OCI-LY1 (cell line): ENCODE measurements around the gene SFT2D1.

Experiments
- H2AFZ ChIP-seq: fragments of 200-600 bp; sonication (generic), shearing (Covaris generic); 2 replicates; pipeline ENCODE4 v1.6.0; 2014; ENCODE audit warnings: antibody characterized with exemption, mild to moderate bottlenecking, low read length
- H3F3A ChIP-seq: fragments of 200-600 bp; sonication (generic), shearing (Covaris generic); 2 replicates; pipeline ENCODE4 v1.6.0; 2014; ENCODE audit warnings: mild to moderate bottlenecking, antibody characterized with exemption, low read length, moderate library complexity; ENCODE audit not compliant: insufficient read depth
- H3K27ac ChIP-seq: fragments of 200-600 bp; sonication (generic); 2 replicates; pipeline ENCODE4 v1.5.1; 2014; ENCODE audit warnings: low read length, mixed run types, mild to moderate bottlenecking, low read depth; ENCODE audit not compliant: poor library complexity, severe bottlenecking
- H3K27me3 ChIP-seq: fragments of 200-600 bp; sonication (generic); 2 replicates; pipeline ENCODE4 v1.6.0; 2014; ENCODE audit warnings: antibody characterized with exemption, mild to moderate bottlenecking, low read length, moderate library complexity; ENCODE audit not compliant: insufficient read depth
- H3K36me3 ChIP-seq: fragments of 200-600 bp; sonication (generic); 2 replicates; pipeline ENCODE4 v1.6.1; 2014; ENCODE audit warnings: mild to moderate bottlenecking, antibody characterized with exemption, low read length, moderate library complexity, mixed read lengths; ENCODE audit not compliant: insufficient read depth
- H3K4me1 ChIP-seq: fragments of 200-600 bp; sonication (generic); 2 replicates; pipeline ENCODE4 v1.5.1; 2014; ENCODE audit warnings: mild to moderate bottlenecking, low read length, moderate library complexity; ENCODE audit not compliant: insufficient read depth, severe bottlenecking
- H3K4me2 ChIP-seq: fragments of 200-600 bp; sonication (generic), shearing (Covaris generic); 2 replicates; pipeline ENCODE4 v1.6.1; 2014; ENCODE audit warnings: low read length
- H3K4me3 ChIP-seq: fragments of 200-600 bp; sonication (generic); 2 replicates; pipeline ENCODE4 v1.5.1; 2014; ENCODE audit warnings: low read length, low read depth, mild to moderate bottlenecking, mixed read lengths; ENCODE audit not compliant: poor library complexity, severe bottlenecking
- H3K79me2 ChIP-seq: fragments of 200-600 bp; shearing (Covaris generic); 2 replicates; pipeline ENCODE4 v1.6.1; 2016; ENCODE audit warnings: mixed run types, low read length, mixed read lengths; ENCODE audit not compliant: insufficient read depth
- H3K9ac ChIP-seq: fragments of 200-600 bp; sonication (generic), shearing (Covaris generic); 2 replicates; pipeline ENCODE4 v1.6.1; 2014; ENCODE audit warnings: mild to moderate bottlenecking, low read length, mixed read lengths
- H3K9me2 ChIP-seq: fragments of 200-600 bp; sonication (generic), shearing (Covaris generic); 2 replicates; pipeline ENCODE4 v1.6.1; 2014; ENCODE audit warnings: low read depth, mild to moderate bottlenecking, low read length, mixed read lengths
- H3K9me3 ChIP-seq: fragments of 200-600 bp; shearing (Covaris generic); 2 replicates; pipeline ENCODE4 v1.6.1; 2014; ENCODE audit warnings: low read length, mixed read lengths
- H4K20me1 ChIP-seq: fragments of 200-600 bp; sonication (generic), shearing (Covaris generic); 2 replicates; pipeline ENCODE4 v1.6.0; 2016; ENCODE audit warnings: mild to moderate bottlenecking, low read length; ENCODE audit not compliant: insufficient read depth
- CTCF ChIP-seq: fragments of 200-600 bp; sonication (generic), shearing (Covaris generic); IDR thresholded peaks from 2 replicates; pipeline ENCODE4 v1.5.1; 2017; ENCODE audit warnings: mild to moderate bottlenecking, antibody characterized with exemption, low read length, moderate library complexity, mixed read lengths
- EZH2 ChIP-seq: fragments of 200-600 bp; sonication (generic), shearing (Covaris generic); IDR thresholded peaks from 2 replicates; pipeline ENCODE4 v1.8.0; 2017; ENCODE audit warnings: borderline replicate concordance, mixed run types, mild to moderate bottlenecking, antibody characterized with exemption, low read length, moderate library complexity, mixed read lengths

SFT2D1 gene

GRCh38 chr6:166305562-166306117 lies 36.7 kb downstream of the SFT2D1 start:
- Histone ChIP-seq H3K9me3 (no peaks in the 10 kb centered on the region), H3K4me3 (no peak overlapping the region), H3K4me1 (no peaks in the 10 kb centered on the region), H3K27me3 (peaks cover 8% of the 10 kb centered on the region; the same call in 1 of the 2 replicates), H3K9me2 (no peaks in the 10 kb centered on the region), H3K36me3 (no peaks in the 10 kb centered on the region), H3F3A (no peaks in the 10 kb centered on the region), H4K20me1 (no peaks in the 10 kb centered on the region), H3K9ac (no peak overlapping the region), H3K27ac (no peak overlapping the region), H2AFZ (no peak overlapping the region), H3K4me2 (no peak overlapping the region), H3K79me2 (no peaks in the 10 kb centered on the region)
- TF ChIP-seq EZH2, result no peak
- TF ChIP-seq CTCF, result no peak

DNA sequence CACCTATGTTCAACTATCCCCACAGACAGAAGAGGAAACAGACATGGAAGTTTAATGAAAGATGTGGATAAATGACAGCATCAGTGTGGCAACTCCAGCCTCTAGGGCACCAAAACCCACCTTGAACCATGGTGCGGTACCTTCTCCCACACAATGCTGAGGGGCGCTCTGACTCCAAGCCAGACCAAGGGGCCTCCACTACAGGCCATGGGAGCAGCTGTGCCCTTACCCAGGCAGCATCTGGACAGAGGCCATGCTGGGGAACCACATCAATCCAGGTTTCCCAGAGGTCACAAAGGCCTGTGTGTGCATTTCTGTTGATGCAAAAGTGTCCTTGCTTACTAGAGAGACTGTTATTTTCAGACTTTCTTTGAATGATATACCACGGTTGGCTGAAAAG lies 38.2 kb downstream of the SFT2D1 start:
- Histone ChIP-seq H4K20me1 (no peaks in the 10 kb centered on the region), H3K27me3 (peaks cover 6% of the 10 kb centered on the region; the same call in 1 of the 2 replicates), H3K9ac (no peak overlapping the region), H3K4me1 (no peaks in the 10 kb centered on the region), H2AFZ (no peak overlapping the region), H3K4me2 (no peak overlapping the region), H3K4me3 (no peak overlapping the region), H3F3A (no peaks in the 10 kb centered on the region), H3K79me2 (no peaks in the 10 kb centered on the region), H3K36me3 (no peaks in the 10 kb centered on the region), H3K27ac (no peak overlapping the region), H3K9me3 (no peaks in the 10 kb centered on the region), H3K9me2 (no peaks in the 10 kb centered on the region)
- TF ChIP-seq EZH2 (no peak), CTCF (no peak)

DNA sequence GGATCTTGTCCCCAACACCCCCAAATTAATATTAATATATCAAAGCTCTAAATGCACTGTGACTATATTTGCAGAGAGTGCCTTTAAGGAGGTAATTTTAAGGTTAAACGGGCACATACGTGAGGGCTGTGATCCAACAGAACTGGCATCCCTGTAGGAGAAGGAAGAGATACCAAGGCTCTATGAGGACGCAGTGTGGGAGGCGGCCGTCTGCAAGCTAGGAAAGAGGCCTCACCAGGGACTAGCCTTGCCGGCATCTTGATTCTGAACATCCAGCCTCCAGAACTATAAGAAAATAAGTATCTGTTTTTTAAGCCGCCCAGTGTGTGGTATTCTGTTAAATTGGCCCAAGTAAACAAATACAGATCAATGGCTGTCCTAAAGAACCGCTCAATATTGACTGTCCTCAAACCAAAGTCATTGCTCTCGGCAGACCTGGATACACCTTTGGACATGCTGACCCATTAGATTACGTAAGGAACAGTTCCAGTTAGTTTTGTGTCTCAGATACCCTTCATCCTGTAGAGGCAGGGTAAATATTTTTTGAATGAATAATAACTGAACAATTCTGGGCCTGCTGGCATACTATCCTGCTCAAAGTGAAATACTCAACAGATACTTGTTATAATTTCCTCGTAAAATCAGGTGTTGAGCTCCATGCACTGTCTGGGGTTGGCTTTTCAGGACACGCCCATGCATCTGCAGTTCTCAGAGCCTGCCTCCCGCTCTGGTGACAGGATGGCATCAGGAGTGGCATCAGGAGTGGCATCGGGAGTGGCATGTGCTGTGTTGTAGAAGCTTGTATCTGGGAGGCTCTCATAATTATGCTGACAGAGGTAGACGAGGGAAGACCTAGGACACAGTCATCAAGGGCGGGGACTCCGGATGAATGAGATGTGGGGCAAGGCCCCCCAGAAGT lies 40.5 kb downstream of the SFT2D1 start:
- Histone ChIP-seq H3K9me2 (no peaks in the 10 kb centered on the region), H3K9ac (no peak overlapping the region), H3K4me3 (no peak overlapping the region), H3K4me1 (no peaks in the 10 kb centered on the region), H3K9me3 (no peaks in the 10 kb centered on the region), H3K27ac (no peak overlapping the region), H4K20me1 (no peaks in the 10 kb centered on the region), H3F3A (no peaks in the 10 kb centered on the region), H2AFZ (no peak overlapping the region), H3K4me2 (no peak overlapping the region), H3K36me3 (no peaks in the 10 kb centered on the region), H3K79me2 (no peaks in the 10 kb centered on the region), H3K27me3 (no peaks in the 10 kb centered on the region; the same call in 1 of the 2 replicates)
- TF ChIP-seq CTCF (no peak), EZH2 (no peak)
